HL-60 (cell line): Measurements from ENCODE around the gene PLA2G2E.

ENCODE experiments used
- TF ChIP-seq, protein P1 (sequence below): IDR thresholded peaks from one replicate; pipeline ENCODE4 v1.5.1; 2011; ENCODE audit warnings: low read length, control low read depth, inconsistent platforms; ENCODE audit not compliant: insufficient read depth
- TF ChIP-seq, protein P2 (sequence below): IDR thresholded peaks from 2 replicates; pipeline ENCODE4 v1.6.1; 2012; ENCODE audit warnings: low read depth; ENCODE audit not compliant: insufficient replicate concordance

DNA sequence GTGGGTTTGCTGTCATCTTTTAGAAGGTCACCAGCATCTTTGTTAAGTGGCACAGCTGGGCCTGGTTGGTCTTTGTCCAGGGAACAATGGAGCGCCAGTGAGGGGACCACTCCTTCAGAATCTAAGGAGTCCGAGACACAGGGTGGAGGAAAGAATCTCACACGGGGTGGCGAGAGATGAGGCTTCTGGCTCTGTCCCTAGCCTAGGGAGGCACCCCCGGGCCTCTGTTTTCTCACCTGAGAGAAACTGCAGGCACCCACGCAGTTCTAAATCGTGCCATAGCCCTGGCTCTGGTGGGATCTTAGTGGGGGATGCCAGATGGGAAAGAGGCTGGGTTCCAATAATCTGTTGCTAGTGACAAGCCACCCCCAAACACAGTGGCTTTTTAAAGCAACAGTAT is 10.9 kb upstream of the PLA2G2E start:
- TF ChIP-seq, protein P1, sequence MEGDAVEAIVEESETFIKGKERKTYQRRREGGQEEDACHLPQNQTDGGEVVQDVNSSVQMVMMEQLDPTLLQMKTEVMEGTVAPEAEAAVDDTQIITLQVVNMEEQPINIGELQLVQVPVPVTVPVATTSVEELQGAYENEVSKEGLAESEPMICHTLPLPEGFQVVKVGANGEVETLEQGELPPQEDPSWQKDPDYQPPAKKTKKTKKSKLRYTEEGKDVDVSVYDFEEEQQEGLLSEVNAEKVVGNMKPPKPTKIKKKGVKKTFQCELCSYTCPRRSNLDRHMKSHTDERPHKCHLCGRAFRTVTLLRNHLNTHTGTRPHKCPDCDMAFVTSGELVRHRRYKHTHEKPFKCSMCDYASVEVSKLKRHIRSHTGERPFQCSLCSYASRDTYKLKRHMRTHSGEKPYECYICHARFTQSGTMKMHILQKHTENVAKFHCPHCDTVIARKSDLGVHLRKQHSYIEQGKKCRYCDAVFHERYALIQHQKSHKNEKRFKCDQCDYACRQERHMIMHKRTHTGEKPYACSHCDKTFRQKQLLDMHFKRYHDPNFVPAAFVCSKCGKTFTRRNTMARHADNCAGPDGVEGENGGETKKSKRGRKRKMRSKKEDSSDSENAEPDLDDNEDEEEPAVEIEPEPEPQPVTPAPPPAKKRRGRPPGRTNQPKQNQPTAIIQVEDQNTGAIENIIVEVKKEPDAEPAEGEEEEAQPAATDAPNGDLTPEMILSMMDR = no peak
- TF ChIP-seq, protein P2, sequence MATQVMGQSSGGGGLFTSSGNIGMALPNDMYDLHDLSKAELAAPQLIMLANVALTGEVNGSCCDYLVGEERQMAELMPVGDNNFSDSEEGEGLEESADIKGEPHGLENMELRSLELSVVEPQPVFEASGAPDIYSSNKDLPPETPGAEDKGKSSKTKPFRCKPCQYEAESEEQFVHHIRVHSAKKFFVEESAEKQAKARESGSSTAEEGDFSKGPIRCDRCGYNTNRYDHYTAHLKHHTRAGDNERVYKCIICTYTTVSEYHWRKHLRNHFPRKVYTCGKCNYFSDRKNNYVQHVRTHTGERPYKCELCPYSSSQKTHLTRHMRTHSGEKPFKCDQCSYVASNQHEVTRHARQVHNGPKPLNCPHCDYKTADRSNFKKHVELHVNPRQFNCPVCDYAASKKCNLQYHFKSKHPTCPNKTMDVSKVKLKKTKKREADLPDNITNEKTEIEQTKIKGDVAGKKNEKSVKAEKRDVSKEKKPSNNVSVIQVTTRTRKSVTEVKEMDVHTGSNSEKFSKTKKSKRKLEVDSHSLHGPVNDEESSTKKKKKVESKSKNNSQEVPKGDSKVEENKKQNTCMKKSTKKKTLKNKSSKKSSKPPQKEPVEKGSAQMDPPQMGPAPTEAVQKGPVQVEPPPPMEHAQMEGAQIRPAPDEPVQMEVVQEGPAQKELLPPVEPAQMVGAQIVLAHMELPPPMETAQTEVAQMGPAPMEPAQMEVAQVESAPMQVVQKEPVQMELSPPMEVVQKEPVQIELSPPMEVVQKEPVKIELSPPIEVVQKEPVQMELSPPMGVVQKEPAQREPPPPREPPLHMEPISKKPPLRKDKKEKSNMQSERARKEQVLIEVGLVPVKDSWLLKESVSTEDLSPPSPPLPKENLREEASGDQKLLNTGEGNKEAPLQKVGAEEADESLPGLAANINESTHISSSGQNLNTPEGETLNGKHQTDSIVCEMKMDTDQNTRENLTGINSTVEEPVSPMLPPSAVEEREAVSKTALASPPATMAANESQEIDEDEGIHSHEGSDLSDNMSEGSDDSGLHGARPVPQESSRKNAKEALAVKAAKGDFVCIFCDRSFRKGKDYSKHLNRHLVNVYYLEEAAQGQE = no peak
